Endothelial cell of umbilical vein (primary cell): ENCODE measurements around the gene DYNLRB2. TPM values are rescaled to one million over a fixed set of nuclear protein-coding genes. Genes with fewer than 3 reads are reported as not detected.

ENCODE experiments used
- BruUV-seq: library from RNA; stranded (reverse); fragments of 400-500 nt; replicated peaks from 2 replicates; lab custom pipeline; 2021; lab: Mats Ljungman, UMichigan
- CTCF ChIA-PET: fragments of 300-600, 350-600 bp; sonication (Branson Sonifier 250); formaldehyde crosslinking; loops from one replicate; lab custom pipeline; 2021; ENCODE audit warnings: antibody characterized with exemption, inconsistent platforms; lab: Charles Lee
- POLR2A ChIA-PET: fragments of 300-600, 350-600 bp; sonication (Branson Sonifier 250); formaldehyde crosslinking; loops from one replicate; lab custom pipeline; 2021; ENCODE audit warnings: antibody characterized with exemption, inconsistent platforms; lab: Charles Lee
- DNase-seq: peaks from one replicate; pipeline ENCODE4 v3.0.0-alpha.2; 2011; ENCODE audit warnings: low read depth, low spot score
- FAIRE-seq: peaks from 2 replicates; lab custom pipeline; 2011; peaks lifted over from hg19 to GRCh38; lab: Jason Lieb, UNC
- H2AFZ ChIP-seq: 2 replicates; pipeline ENCODE4 v1.6.0; 2012; ENCODE audit warnings: low read depth, low read length, control low read depth, inconsistent platforms
- H3K27ac ChIP-seq: 2 replicates; pipeline ENCODE4 v1.5.1; 2011; ENCODE audit warnings: low read depth, mild to moderate bottlenecking, control low read depth, low read length, moderate library complexity; ENCODE audit not compliant: insufficient read depth
- H3K27me3 ChIP-seq, 2 experiments: 2 replicates each; pipeline versions ENCODE4 v1.6.0 to v1.6.1; 2011; ENCODE audit warnings: low read length in 2 of 2, mixed read lengths in 1 of 2; ENCODE audit not compliant: control insufficient read depth in 2 of 2, insufficient read depth in 2 of 2
- H3K36me3 ChIP-seq, 2 experiments: 2 replicates in 1 of 2; 3 replicates in 1 of 2; pipeline ENCODE4 v1.5.1; 2011; ENCODE audit warnings: low read length in 2 of 2, mild to moderate bottlenecking in 1 of 2, moderate library complexity in 1 of 2; ENCODE audit not compliant: control insufficient read depth in 2 of 2, insufficient read depth in 2 of 2; ENCODE audit errors: extremely low read depth in 1 of 2
- H3K4me1 ChIP-seq: 3 replicates; pipeline ENCODE4 v1.5.1; 2011; ENCODE audit warnings: mild to moderate bottlenecking, low read length; ENCODE audit not compliant: control insufficient read depth, insufficient read depth; ENCODE audit errors: extremely low read depth
- H3K4me2 ChIP-seq: 2 replicates; pipeline ENCODE4 v1.6.1; 2011; ENCODE audit warnings: low read length, control low read depth, mixed read lengths; ENCODE audit not compliant: insufficient read depth
- H3K4me3 ChIP-seq, 3 experiments: fragments of 200-600 bp in 1 of 3; sonication (generic), shearing (Covaris generic) in 1 of 3; replicated peaks in 1 of 3; 2 replicates each; pipeline ENCODE4 v1.5.1; 2011 to 2016; ENCODE audit warnings: control low read depth in 3 of 3, low read length in 3 of 3, mild to moderate bottlenecking in 2 of 3, inconsistent platforms in 1 of 3, low read depth in 1 of 3, moderate library complexity in 1 of 3; ENCODE audit not compliant: insufficient read depth in 1 of 3
- H3K79me2 ChIP-seq: 2 replicates; pipeline ENCODE4 v1.6.0; 2012; ENCODE audit warnings: low read length, inconsistent platforms; ENCODE audit not compliant: control insufficient read depth, insufficient read depth
- H3K9ac ChIP-seq: replicated peaks from 2 replicates; pipeline ENCODE3; 2011; ENCODE audit warnings: low read length, control low read depth; ENCODE audit not compliant: insufficient read depth; ENCODE audit errors: extremely low read depth
- H3K9me1 ChIP-seq: replicated peaks from 3 replicates; pipeline ENCODE4 v1.6.0; 2011; ENCODE audit warnings: mild to moderate bottlenecking, low read length; ENCODE audit not compliant: control insufficient read depth, insufficient read depth; ENCODE audit errors: extremely low read depth
- H3K9me3 ChIP-seq: replicated peaks from 2 replicates; pipeline ENCODE4 v1.5.1; 2012; ENCODE audit warnings: low read length, inconsistent platforms; ENCODE audit not compliant: control insufficient read depth, insufficient read depth
- H4K20me1 ChIP-seq: replicated peaks from 2 replicates; pipeline ENCODE3; 2011; ENCODE audit warnings: mild to moderate bottlenecking, low read length; ENCODE audit not compliant: control insufficient read depth, insufficient read depth; ENCODE audit errors: extremely low read depth
- EZH2 ChIP-seq: IDR thresholded peaks from 2 replicates; pipeline ENCODE4 v1.6.1; 2012; ENCODE audit warnings: borderline replicate concordance, low read depth, mild to moderate bottlenecking, moderate library complexity, low read length, inconsistent platforms; ENCODE audit not compliant: severe bottlenecking
- FOS ChIP-seq: IDR thresholded peaks from 2 replicates; pipeline ENCODE4 v1.6.1; 2011; ENCODE audit warnings: mild to moderate bottlenecking, low read length, moderate library complexity, borderline replicate concordance; ENCODE audit not compliant: insufficient read depth
- GATA2 ChIP-seq: IDR thresholded peaks from 2 replicates; pipeline ENCODE4 v1.7.0; 2011; ENCODE audit warnings: low read depth, mild to moderate bottlenecking, moderate library complexity, mixed read lengths, low read length; ENCODE audit not compliant: insufficient read length, insufficient read depth
- MYC ChIP-seq: IDR thresholded peaks from one replicate; pipeline ENCODE4 v1.6.1; 2011; ENCODE audit warnings: mild to moderate bottlenecking, low read depth, low read length
- dilution Hi-C: fragments of 300-500 bp; cut with MboI; formaldehyde crosslinking; loops from one replicate; pipeline ENCODE4 v1.15.0; 2019; ENCODE audit warnings: low sequenced_read_pairs; ENCODE audit not compliant: extremely low pct_ligation_motif_present
- intact Hi-C: fragments of 100-400 bp; cut with micrococcal nuclease; formaldehyde crosslinking; loops from one replicate; pipeline ENCODE4 v1.10.0; 2022
- polyA plus RNA-seq, 4 experiments: library from polyadenylated mRNA; depleted of rRNA in 3 of 4; stranded (reverse) in 3 of 4; unstranded in 1 of 4; fragments of >200 nt; gene quantifications; 2 replicates each; pipeline versions ENCODE4 v1.2.1 to v1.2.3, GENCODE V29; 2011 to 2012; ENCODE audit warnings: missing spikeins in 1 of 4
- total RNA-seq: library from RNA; stranded (reverse); gene quantifications from 2 replicates; pipeline ENCODE4 v1.2.3, GENCODE V29; 2021
- TF ChIP-seq, protein P1 (sequence below), 2 donors: IDR thresholded peaks; 1 replicate in 1 of 2; 2 replicates in 1 of 2; pipeline ENCODE4 v1.5.1; 2011; ENCODE audit warnings: low read length in 2 of 2, mild to moderate bottlenecking in 2 of 2, moderate library complexity in 2 of 2, control low read depth in 1 of 2, inconsistent platforms in 1 of 2, low read depth in 1 of 2; ENCODE audit not compliant: insufficient read depth in 1 of 2; ENCODE audit errors: extremely low read depth in 1 of 2
- TF ChIP-seq, protein P2 (sequence below): IDR thresholded peaks from 2 replicates; pipeline ENCODE4 v1.6.1; 2011; ENCODE audit not compliant: insufficient read depth, insufficient read length

Gene DYNLRB2
- total and polyA plus RNA-seq, 2 donors (not counting 3 experiments of a cell fraction or from before 2014, with no cell fraction given): not detected

DNA sequence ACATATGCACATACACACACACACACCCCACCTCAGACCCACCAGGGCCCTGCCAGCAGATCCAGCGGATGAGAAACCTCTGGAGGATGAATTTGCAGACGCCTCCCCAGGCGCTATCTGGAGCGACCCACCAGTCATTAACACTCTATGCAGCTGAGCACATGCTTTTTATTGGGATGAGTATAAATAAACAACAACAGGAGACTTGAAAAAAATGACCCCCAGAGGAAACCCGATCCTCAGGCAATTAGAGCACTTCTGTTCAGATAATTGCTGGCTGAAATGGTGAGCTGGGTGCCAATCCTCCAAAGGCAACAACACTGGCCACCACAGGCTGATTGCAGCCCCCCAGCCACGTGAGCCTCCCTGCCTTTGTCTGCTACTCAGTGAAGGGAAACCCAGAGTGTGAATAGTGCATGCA lies 32.9 kb downstream of the DYNLRB2 start:
- BruUV-seq: no TSS peak
- Histone ChIP-seq H3K36me3 (no peaks in the 10 kb centered on the region), H3K27me3 (no peaks in the 10 kb centered on the region), H3K9me1 (no peaks in the 10 kb centered on the region), H3K9ac (no peak overlapping the region), H2AFZ (no peak overlapping the region), H3K4me2 (no peak overlapping the region), H3K9me3 (no peaks in the 10 kb centered on the region), H3K4me1 (peaks cover 7% of the 10 kb centered on the region), H3K27ac (no peak overlapping the region), H3K79me2 (no peaks in the 10 kb centered on the region), H3K4me3 (no peak overlapping the region), H4K20me1 (no peaks in the 10 kb centered on the region)
- TF ChIP-seq MYC: no peak
- DNase-seq (no peak), FAIRE-seq (no peak)
- dilution Hi-C loops (no loop called here), intact Hi-C loops (no loop called here)
- ChIA-PET POLR2A (no interaction called here), CTCF (interaction anchor here (0.9 kb wide), 1 partner anchor 47 kb away, joined by 3 read pairs; no protein-coding TSS in a partner anchor)

GRCh38 chr16:80576343-80576912 lies 35.6 kb downstream of the DYNLRB2 start:
- Histone ChIP-seq H3K4me1 (no peaks in the 10 kb centered on the region), H4K20me1 (no peaks in the 10 kb centered on the region), H3K9ac (no peak overlapping the region), H3K9me3 (no peaks in the 10 kb centered on the region), H3K79me2 (no peaks in the 10 kb centered on the region), H3K4me2 (no peak overlapping the region), H3K27ac (no peak overlapping the region), H3K27me3 (no peaks in the 10 kb centered on the region), H2AFZ (no peak overlapping the region), H3K4me3 (no peak overlapping the region), H3K9me1 (no peaks in the 10 kb centered on the region), H3K36me3 (no peaks in the 10 kb centered on the region)
- no TSS peak for BruUV-seq
- POLR2A ChIA-PET: no interaction called here
- CTCF ChIA-PET: no interaction called here
- dilution Hi-C loops (no loop called here), intact Hi-C loops (no loop called here)
- DNase-seq (no peak), FAIRE-seq (no peak)
- TF ChIP-seq, protein P1, sequence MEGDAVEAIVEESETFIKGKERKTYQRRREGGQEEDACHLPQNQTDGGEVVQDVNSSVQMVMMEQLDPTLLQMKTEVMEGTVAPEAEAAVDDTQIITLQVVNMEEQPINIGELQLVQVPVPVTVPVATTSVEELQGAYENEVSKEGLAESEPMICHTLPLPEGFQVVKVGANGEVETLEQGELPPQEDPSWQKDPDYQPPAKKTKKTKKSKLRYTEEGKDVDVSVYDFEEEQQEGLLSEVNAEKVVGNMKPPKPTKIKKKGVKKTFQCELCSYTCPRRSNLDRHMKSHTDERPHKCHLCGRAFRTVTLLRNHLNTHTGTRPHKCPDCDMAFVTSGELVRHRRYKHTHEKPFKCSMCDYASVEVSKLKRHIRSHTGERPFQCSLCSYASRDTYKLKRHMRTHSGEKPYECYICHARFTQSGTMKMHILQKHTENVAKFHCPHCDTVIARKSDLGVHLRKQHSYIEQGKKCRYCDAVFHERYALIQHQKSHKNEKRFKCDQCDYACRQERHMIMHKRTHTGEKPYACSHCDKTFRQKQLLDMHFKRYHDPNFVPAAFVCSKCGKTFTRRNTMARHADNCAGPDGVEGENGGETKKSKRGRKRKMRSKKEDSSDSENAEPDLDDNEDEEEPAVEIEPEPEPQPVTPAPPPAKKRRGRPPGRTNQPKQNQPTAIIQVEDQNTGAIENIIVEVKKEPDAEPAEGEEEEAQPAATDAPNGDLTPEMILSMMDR (IDR thresholded peaks at IDR 0.05; ENCODE audit: extremely low read depth in 1 of 2, insufficient read depth in 1 of 2, low read depth in 1 of 2, low read length in 2 of 2): no peak
- no peak for TF ChIP-seq EZH2
- no peak for TF ChIP-seq FOS
- no peak for TF ChIP-seq GATA2
- TF ChIP-seq MYC: no peak
- TF ChIP-seq, protein P2, sequence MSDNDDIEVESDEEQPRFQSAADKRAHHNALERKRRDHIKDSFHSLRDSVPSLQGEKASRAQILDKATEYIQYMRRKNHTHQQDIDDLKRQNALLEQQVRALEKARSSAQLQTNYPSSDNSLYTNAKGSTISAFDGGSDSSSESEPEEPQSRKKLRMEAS: no peak
